Esophagus squamous epithelium (tissue), 4 donors: ENCODE results near the gene DYNLL1.

Source experiments
- CTCF ChIP-seq, 6 experiments: fragments of 450-650 bp in 4 of 6; fragments of 200-600 bp in 2 of 6; sonication (generic) in 2 of 6; IDR thresholded peaks; one replicate each; pipeline ENCODE4 v1.5.1; 2016 to 2019; ENCODE audit warnings: antibody characterized with exemption in 6 of 6, mild to moderate bottlenecking in 4 of 6, moderate library complexity in 4 of 6
- POLR2A ChIP-seq, 4 donors: fragments of 450-650 bp; IDR thresholded peaks; one replicate each; pipeline ENCODE4 v1.6.1; 2017; ENCODE audit warnings: antibody characterized with exemption in 4 of 4, mild to moderate bottlenecking in 4 of 4, moderate library complexity in 3 of 4

- TF ChIP-seq CTCF (IDR thresholded peaks at IDR 0.05) = no peak
- TF ChIP-seq POLR2A (IDR thresholded peaks at IDR 0.05) = no peak
Observed at GRCh38 chr12:120522568-120522967, 26.7 kb downstream of the DYNLL1 start.
